IMR-90 (cell line): ENCODE results near the gene PPIP5K2.

ENCODE experiments used
- BHLHE40 ChIP-seq: fragments of 150-350 bp; IDR thresholded peaks from 2 replicates; pipeline ENCODE4 v1.6.1; 2016; ENCODE audit warnings: mild to moderate bottlenecking, low read depth, low read length
- FOS ChIP-seq: fragments of 150-350 bp; IDR thresholded peaks from 2 replicates; pipeline ENCODE4 v1.6.1; 2016; ENCODE audit warnings: low read depth, low read length
- MAFK ChIP-seq: IDR thresholded peaks from 2 replicates; pipeline ENCODE4 v1.6.1; 2012; ENCODE audit warnings: low read depth, low read length, improper control_type of control experiment
- MAZ ChIP-seq: IDR thresholded peaks from 2 replicates; pipeline ENCODE4 v1.6.1; 2012; ENCODE audit warnings: low read depth, mild to moderate bottlenecking, low read length, improper control_type of control experiment, moderate library complexity, borderline replicate concordance
- MXI1 ChIP-seq: IDR thresholded peaks from 2 replicates; pipeline ENCODE4 v1.6.1; 2012; ENCODE audit warnings: low read depth, mild to moderate bottlenecking, low read length, moderate library complexity, borderline replicate concordance
- POLR2A ChIP-seq: IDR thresholded peaks from 2 replicates; pipeline ENCODE4 v1.6.1; 2012; ENCODE audit warnings: mild to moderate bottlenecking, low read depth, low read length
- RAD21 ChIP-seq: IDR thresholded peaks from 2 replicates; pipeline ENCODE4 v1.6.1; 2012; ENCODE audit warnings: low read length, improper control_type of control experiment
- SMC3 ChIP-seq: fragments of 150-350 bp; IDR thresholded peaks from 2 replicates; pipeline ENCODE4 v1.6.1; 2016; ENCODE audit warnings: low read depth, mild to moderate bottlenecking, antibody characterized with exemption, low read length, moderate library complexity
- TF ChIP-seq, protein P1 (sequence below): conservative IDR thresholded peaks from 2 replicates; pipeline ENCODE4 v1.5.1; 2012; ENCODE audit warnings: mild to moderate bottlenecking, low read depth, low read length, improper control_type of control experiment
- TF ChIP-seq, protein P2 (sequence below): fragments of 150-350 bp; IDR thresholded peaks from 2 replicates; pipeline ENCODE4 v1.6.1; 2017; ENCODE audit warnings: mild to moderate bottlenecking, antibody characterized with exemption, low read length, low read depth
- TF ChIP-seq, protein P3 (sequence below): fragments of 150-350 bp; IDR thresholded peaks from 2 replicates; pipeline ENCODE4 v1.6.1; 2016; ENCODE audit warnings: low read depth, mild to moderate bottlenecking, low read length, moderate library complexity, borderline replicate concordance

DNA sequence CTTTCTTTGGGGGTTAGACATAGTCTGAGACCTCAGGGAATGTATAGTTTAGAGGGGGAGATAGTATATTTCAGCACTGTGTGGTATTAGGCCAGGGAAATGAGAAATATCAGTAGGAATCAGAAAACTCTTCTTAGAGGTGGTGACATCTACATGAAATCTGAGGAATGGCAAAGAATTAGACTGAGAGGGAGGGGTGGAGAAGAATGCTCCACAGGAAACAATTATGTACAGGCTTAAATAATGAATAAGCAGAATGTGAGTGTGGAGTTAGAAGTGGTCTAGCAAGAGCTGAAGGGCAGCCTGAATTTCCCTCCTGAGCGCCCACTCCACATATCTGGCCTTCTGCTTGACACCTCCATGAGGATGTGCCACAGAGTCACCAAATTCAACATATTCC, 134.8 kb downstream of the PPIP5K2 start:
- TF ChIP-seq, protein P1, sequence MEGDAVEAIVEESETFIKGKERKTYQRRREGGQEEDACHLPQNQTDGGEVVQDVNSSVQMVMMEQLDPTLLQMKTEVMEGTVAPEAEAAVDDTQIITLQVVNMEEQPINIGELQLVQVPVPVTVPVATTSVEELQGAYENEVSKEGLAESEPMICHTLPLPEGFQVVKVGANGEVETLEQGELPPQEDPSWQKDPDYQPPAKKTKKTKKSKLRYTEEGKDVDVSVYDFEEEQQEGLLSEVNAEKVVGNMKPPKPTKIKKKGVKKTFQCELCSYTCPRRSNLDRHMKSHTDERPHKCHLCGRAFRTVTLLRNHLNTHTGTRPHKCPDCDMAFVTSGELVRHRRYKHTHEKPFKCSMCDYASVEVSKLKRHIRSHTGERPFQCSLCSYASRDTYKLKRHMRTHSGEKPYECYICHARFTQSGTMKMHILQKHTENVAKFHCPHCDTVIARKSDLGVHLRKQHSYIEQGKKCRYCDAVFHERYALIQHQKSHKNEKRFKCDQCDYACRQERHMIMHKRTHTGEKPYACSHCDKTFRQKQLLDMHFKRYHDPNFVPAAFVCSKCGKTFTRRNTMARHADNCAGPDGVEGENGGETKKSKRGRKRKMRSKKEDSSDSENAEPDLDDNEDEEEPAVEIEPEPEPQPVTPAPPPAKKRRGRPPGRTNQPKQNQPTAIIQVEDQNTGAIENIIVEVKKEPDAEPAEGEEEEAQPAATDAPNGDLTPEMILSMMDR, result no peak
- TF ChIP-seq, protein P2, sequence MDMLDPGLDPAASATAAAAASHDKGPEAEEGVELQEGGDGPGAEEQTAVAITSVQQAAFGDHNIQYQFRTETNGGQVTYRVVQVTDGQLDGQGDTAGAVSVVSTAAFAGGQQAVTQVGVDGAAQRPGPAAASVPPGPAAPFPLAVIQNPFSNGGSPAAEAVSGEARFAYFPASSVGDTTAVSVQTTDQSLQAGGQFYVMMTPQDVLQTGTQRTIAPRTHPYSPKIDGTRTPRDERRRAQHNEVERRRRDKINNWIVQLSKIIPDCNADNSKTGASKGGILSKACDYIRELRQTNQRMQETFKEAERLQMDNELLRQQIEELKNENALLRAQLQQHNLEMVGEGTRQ, result no peak
- TF ChIP-seq RAD21, result no peak
- no peak for TF ChIP-seq POLR2A
- TF ChIP-seq, protein P3, sequence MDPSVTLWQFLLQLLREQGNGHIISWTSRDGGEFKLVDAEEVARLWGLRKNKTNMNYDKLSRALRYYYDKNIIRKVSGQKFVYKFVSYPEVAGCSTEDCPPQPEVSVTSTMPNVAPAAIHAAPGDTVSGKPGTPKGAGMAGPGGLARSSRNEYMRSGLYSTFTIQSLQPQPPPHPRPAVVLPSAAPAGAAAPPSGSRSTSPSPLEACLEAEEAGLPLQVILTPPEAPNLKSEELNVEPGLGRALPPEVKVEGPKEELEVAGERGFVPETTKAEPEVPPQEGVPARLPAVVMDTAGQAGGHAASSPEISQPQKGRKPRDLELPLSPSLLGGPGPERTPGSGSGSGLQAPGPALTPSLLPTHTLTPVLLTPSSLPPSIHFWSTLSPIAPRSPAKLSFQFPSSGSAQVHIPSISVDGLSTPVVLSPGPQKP, result no peak
- TF ChIP-seq MAZ, result no peak
- TF ChIP-seq SMC3, result no peak
- TF ChIP-seq BHLHE40, result no peak
- TF ChIP-seq MXI1, result no peak
- TF ChIP-seq MAFK, result no peak
- TF ChIP-seq FOS, result no peak
